ENCODE results near the gene MCCC2. TPM values are rescaled to one million over a fixed set of nuclear protein-coding genes. Genes with fewer than 3 reads are reported as not detected.

The MCCC2 gene
- total and polyA plus RNA-seq, 10 of the 15 experiments (the other 5 are each of a cell fraction or from before 2014, with no cell fraction given) = 22.2 to 106 (median 77.7) TPM

GRCh38 chr5:71699751-71700150 lies 112.6 kb downstream of the MCCC2 start:
- BruUV-seq (replicated peaks) = no TSS peak

More at GRCh38 chr5:71699751-71700150, 112.6 kb downstream of the MCCC2 start:
- ATAC-seq = no peak
- ChIA-PET RAD21 (ENCODE audit: unreplicated experiment) (no interaction called here), SMC1A (ENCODE audit: uncharacterized antibody, unreplicated experiment) (no interaction called here), POLR2A (no interaction called here), CTCF (interaction anchor here (0.6 to 2.5 kb wide), 3 partner anchors 17 to 82 kb away, joined by 3 to 9 read pairs (median 3); no protein-coding TSS in a partner anchor)
- H2AFZ ChIP-seq (ENCODE audit: control insufficient read depth, low read depth, low read length) = no peak overlapping the region
- H3K36me3 ChIP-seq (ENCODE audit: control insufficient read depth in 2 of 2, insufficient read depth in 2 of 2, low read length in 1 of 2) = no peaks in the 10 kb centered on the region
- no peaks in the 10 kb centered on the region for H4K20me1 ChIP-seq (ENCODE audit: control insufficient read depth, insufficient read depth)
- no peak overlapping the region for H3K4me2 ChIP-seq (ENCODE audit: control insufficient read depth, insufficient read depth)
- H3K4me3 ChIP-seq = no peak overlapping the region
- no peak for FAIRE-seq
- no peak for TF ChIP-seq FOS (IDR thresholded peaks at IDR 0.05; ENCODE audit: borderline replicate concordance, extremely low read depth, insufficient read length)
- TF ChIP-seq RELB (IDR thresholded peaks at IDR 0.05; ENCODE audit: low read depth) = no peak
- TF ChIP-seq CBX3 (IDR thresholded peaks at IDR 0.05; ENCODE audit: borderline replicate concordance, low read depth) = no peak
- no peak for TF ChIP-seq SMARCA5 (IDR thresholded peaks at IDR 0.05)
- TF ChIP-seq CBFB (IDR thresholded peaks at IDR 0.05; ENCODE audit: low read depth) = no peak
- no peak for TF ChIP-seq MTA2 (IDR thresholded peaks at IDR 0.05; ENCODE audit: low read depth)
- no peak for TF ChIP-seq SIN3A (IDR thresholded peaks at IDR 0.05; ENCODE audit: low read depth, low read length)
- no peak for TF ChIP-seq SIX5 (IDR thresholded peaks at IDR 0.05; ENCODE audit: low read depth, low read length, severe bottlenecking)
- no peak for TF ChIP-seq ZBTB33 (IDR thresholded peaks at IDR 0.05)
- no peak for TF ChIP-seq SPI1 (IDR thresholded peaks at IDR 0.05; ENCODE audit: borderline replicate concordance, insufficient read depth, low read depth, low read length)
- no peaks in the 10 kb centered on the region; a peak in 1 of 4 replicates for H3K27me3 ChIP-seq (replicated peaks in 1 of 2; ENCODE audit: control insufficient read depth in 2 of 2, insufficient read depth in 2 of 2, low read length in 1 of 2)
- WGBS (ENCODE audit: insufficient coverage, insufficient replicate concordance, low lambda C conversion rate, missing lambda C conversion rate) = 48% methylated on average over 2 of the region's 2 CpGs
- no peak overlapping the region for H3K27ac ChIP-seq (ENCODE audit: control insufficient read depth, insufficient read depth)
- DNase-seq (ENCODE audit: low read depth, low spot score) = no peak
- no peaks in the 10 kb centered on the region for H3K79me2 ChIP-seq (ENCODE audit: control insufficient read depth, insufficient read depth, low read length)
- no peak overlapping the region for H3K9ac ChIP-seq (ENCODE audit: control insufficient read depth, insufficient read depth, low read length)
- no peaks in the 10 kb centered on the region for H3K9me3 ChIP-seq (replicated peaks; ENCODE audit: control insufficient read depth, insufficient read depth, low read length)
- intact Hi-C loops (cut with micrococcal nuclease; ENCODE audit: unreplicated experiment) (no loop called here), in situ Hi-C loops (cut with MboI) (no loop called here)
- H3K4me1 ChIP-seq (ENCODE audit: control insufficient read depth, insufficient read depth, low read length) = no peaks in the 10 kb centered on the region
